Neuron (in vitro differentiated cells): ENCODE data around the gene TAS2R41.
"Not testable (repeated sequence)": the region's sequence is repeated elsewhere in the genome, so short reads cannot be mapped to it uniquely, and the experiment has no call there.

Experiments used
- H2AFZ ChIP-seq: one replicate; pipeline ENCODE4 v1.6.1; 2013; ENCODE audit warnings: low read depth, mild to moderate bottlenecking, inconsistent platforms, low read length, moderate library complexity
- H3K27me3 ChIP-seq: one replicate; pipeline ENCODE4 v1.6.1; 2013; ENCODE audit warnings: low read length; ENCODE audit not compliant: insufficient read depth
- H3K36me3 ChIP-seq: one replicate; pipeline ENCODE4 v1.6.1; 2013; ENCODE audit warnings: low read length; ENCODE audit not compliant: insufficient read depth
- H3K4me1 ChIP-seq: one replicate; pipeline ENCODE4 v1.6.1; 2013; ENCODE audit warnings: low read length; ENCODE audit not compliant: insufficient read depth
- H3K4me3 ChIP-seq: 2 replicates; pipeline ENCODE4 v1.5.1; 2013; ENCODE audit warnings: mild to moderate bottlenecking, low read length, moderate library complexity
- H3K9me3 ChIP-seq: one replicate; pipeline ENCODE4 v1.6.1; 2013; ENCODE audit warnings: low read length

TAS2R41 gene

GRCh38 chr7:143460271-143460979 lies 17.2 kb upstream of the TAS2R41 start:
- H2AFZ ChIP-seq, result no peak overlapping the region
- no peak overlapping the region for H3K4me3 ChIP-seq
- no peaks in the 10 kb centered on the region for H3K9me3 ChIP-seq
- H3K4me1 ChIP-seq, result no peaks in the 10 kb centered on the region
- no peaks in the 10 kb centered on the region for H3K27me3 ChIP-seq
- no peaks in the 10 kb centered on the region for H3K36me3 ChIP-seq

- no peaks in the 10 kb centered on the region for H3K36me3 ChIP-seq
- H3K4me3 ChIP-seq, result no peak overlapping the region
- no peaks in the 10 kb centered on the region for H3K27me3 ChIP-seq
- H3K9me3 ChIP-seq, result no peaks in the 10 kb centered on the region
- no peak overlapping the region for H2AFZ ChIP-seq
- H3K4me1 ChIP-seq, result no peaks in the 10 kb centered on the region
Observed at GRCh38 chr7:143462045-143462444, 15.6 kb upstream of the TAS2R41 start.

GRCh38 chr7:143463556-143463955 lies 14.1 kb upstream of the TAS2R41 start:
- Histone ChIP-seq H3K4me1 (no peaks in the 10 kb centered on the region), H3K9me3 (no peaks in the 10 kb centered on the region), H3K4me3 (no peak overlapping the region), H3K27me3 (no peaks in the 10 kb centered on the region), H3K36me3 (no peaks in the 10 kb centered on the region), H2AFZ (no peak overlapping the region)

GRCh38 chr7:143463957-143464356 lies 13.7 kb upstream of the TAS2R41 start:
- Histone ChIP-seq H3K27me3 (no peaks in the 10 kb centered on the region), H2AFZ (no peak overlapping the region)

GRCh38 chr7:143467724-143468123 lies 9.9 kb upstream of the TAS2R41 start:
- Histone ChIP-seq H3K27me3 (no peaks in the 10 kb centered on the region), H3K36me3 (no peaks in the 10 kb centered on the region), H3K4me1 (no peaks in the 10 kb centered on the region), H2AFZ (no peak overlapping the region), H3K9me3 (no peaks in the 10 kb centered on the region), H3K4me3 (no peak overlapping the region)

More at GRCh38 chr7:143463957-143464356, 13.7 kb upstream of the TAS2R41 start:
- H3K4me3 ChIP-seq, result no peak overlapping the region
- H3K4me1 ChIP-seq, result no peaks in the 10 kb centered on the region
- H3K9me3 ChIP-seq, result no peaks in the 10 kb centered on the region
- no peaks in the 10 kb centered on the region for H3K36me3 ChIP-seq

GRCh38 chr7:143472071-143472689 lies 5.5 kb upstream of the TAS2R41 start:
- peak overlapping the region; percentile 54 for H2AFZ ChIP-seq
- H3K9me3 ChIP-seq, H3K27me3 ChIP-seq, H3K36me3 ChIP-seq, H3K4me1 ChIP-seq, H3K4me3 ChIP-seq: not testable (repeated sequence)

- Histone ChIP-seq H3K4me1 (no peaks in the 10 kb centered on the region), H3K27me3 (no peaks in the 10 kb centered on the region), H3K9me3 (no peaks in the 10 kb centered on the region), H3K4me3 (no peak overlapping the region), H2AFZ (no peak overlapping the region), H3K36me3 (no peaks in the 10 kb centered on the region)
Observed at GRCh38 chr7:143479055-143479766, 1.5 kb downstream of the TAS2R41 start.

- no peaks in the 10 kb centered on the region for H3K4me1 ChIP-seq
- no peak overlapping the region for H2AFZ ChIP-seq
- no peaks in the 10 kb centered on the region for H3K27me3 ChIP-seq
- H3K9me3 ChIP-seq, result no peaks in the 10 kb centered on the region
- no peak overlapping the region for H3K4me3 ChIP-seq
- H3K36me3 ChIP-seq, result no peaks in the 10 kb centered on the region
Observed at GRCh38 chr7:143480501-143480900, 2.8 kb downstream of the TAS2R41 start.

- Histone ChIP-seq H3K4me3 (no peak overlapping the region), H3K36me3 (no peaks in the 10 kb centered on the region), H3K9me3 (no peaks in the 10 kb centered on the region), H3K27me3 (no peaks in the 10 kb centered on the region), H2AFZ (no peak overlapping the region), H3K4me1 (no peaks in the 10 kb centered on the region)
Observed at GRCh38 chr7:143484119-143484518, 6.4 kb downstream of the TAS2R41 start.

GRCh38 chr7:143485094-143485493 lies 7.4 kb downstream of the TAS2R41 start:
- no peaks in the 10 kb centered on the region for H3K36me3 ChIP-seq
- no peak overlapping the region for H3K4me3 ChIP-seq
- no peaks in the 10 kb centered on the region for H3K9me3 ChIP-seq
- H3K27me3 ChIP-seq, result no peaks in the 10 kb centered on the region
- no peaks in the 10 kb centered on the region for H3K4me1 ChIP-seq
- no peak overlapping the region for H2AFZ ChIP-seq

GRCh38 chr7:143485500-143485899 lies 7.8 kb downstream of the TAS2R41 start:
- no peaks in the 10 kb centered on the region for H3K27me3 ChIP-seq
- no peaks in the 10 kb centered on the region for H3K4me1 ChIP-seq
- H3K4me3 ChIP-seq, result no peak overlapping the region
- no peaks in the 10 kb centered on the region for H3K36me3 ChIP-seq
- H2AFZ ChIP-seq, result no peak overlapping the region
- no peaks in the 10 kb centered on the region for H3K9me3 ChIP-seq

GRCh38 chr7:143486266-143486665 lies 8.6 kb downstream of the TAS2R41 start:
- H3K4me1 ChIP-seq, H3K27me3 ChIP-seq, H3K9me3 ChIP-seq, H3K4me3 ChIP-seq, H2AFZ ChIP-seq, H3K36me3 ChIP-seq: not testable (repeated sequence)

- Histone ChIP-seq H3K36me3 (no peaks in the 10 kb centered on the region), H3K4me1 (no peaks in the 10 kb centered on the region), H2AFZ (no peak overlapping the region), H3K4me3 (no peak overlapping the region), H3K9me3 (no peaks in the 10 kb centered on the region), H3K27me3 (no peaks in the 10 kb centered on the region)
Observed at GRCh38 chr7:143487061-143487460, 9.4 kb downstream of the TAS2R41 start.
